HCEC 1CT (cell line): Measurements from ENCODE around the gene MOB3B.

Source experiments
- DNase-seq: peaks from one replicate; pipeline ENCODE4 v3.0.0-alpha.2; 2017

MOB3B gene

GRCh38 chr9:27529316-27530278, at the start of gene MOB3B:
TSS of gene MOB3B (minus strand) at chr9:27529814. CDS start at chr9:27455550, 74,264 bp downstream.
- DNase-seq = peak; percentile 41

DNA sequence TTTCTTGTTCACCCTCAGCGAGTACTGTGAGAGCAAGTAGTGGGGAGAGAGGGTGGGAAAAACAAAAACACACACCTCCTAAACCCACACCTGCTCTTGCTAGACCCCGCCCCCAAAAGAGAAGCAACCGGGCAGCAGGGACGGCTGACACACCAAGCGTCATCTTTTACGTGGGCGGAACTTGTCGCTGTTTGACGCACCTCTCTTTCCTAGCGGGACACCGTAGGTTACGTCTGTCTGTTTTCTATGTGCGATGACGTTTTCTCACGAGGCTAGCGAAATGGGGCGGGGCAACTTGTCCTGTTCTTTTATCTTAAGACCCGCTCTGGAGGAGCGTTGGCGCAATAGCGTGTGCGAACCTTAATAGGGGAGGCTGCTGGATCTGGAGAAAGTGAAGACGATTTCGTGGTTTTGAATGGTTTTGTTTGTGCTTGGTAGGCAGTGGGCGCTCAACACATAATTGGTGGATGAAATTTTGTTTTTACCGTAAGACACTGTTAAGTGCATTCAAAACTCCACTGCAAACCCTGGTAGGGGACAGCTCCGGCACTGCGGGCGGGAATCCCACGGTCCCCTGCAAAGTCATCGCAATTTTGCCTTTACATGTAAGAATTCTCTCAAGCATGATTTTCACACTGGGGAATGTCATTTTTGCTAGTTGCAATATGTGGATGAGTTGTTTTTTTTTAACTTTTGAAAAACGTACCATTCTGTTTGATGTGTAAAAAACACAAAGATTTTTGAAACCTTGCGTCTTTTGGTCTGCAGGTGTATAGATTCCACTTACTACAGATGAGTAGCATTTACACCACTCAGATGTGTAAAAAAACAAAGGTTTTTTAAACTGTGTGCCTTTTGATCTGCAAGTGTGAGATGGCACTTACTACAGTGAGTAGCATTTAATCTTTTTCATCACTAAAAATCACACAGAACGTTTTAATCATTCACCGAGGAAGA, 44.3 kb upstream of the MOB3B start:
- peak; percentile 97 for DNase-seq

DNA sequence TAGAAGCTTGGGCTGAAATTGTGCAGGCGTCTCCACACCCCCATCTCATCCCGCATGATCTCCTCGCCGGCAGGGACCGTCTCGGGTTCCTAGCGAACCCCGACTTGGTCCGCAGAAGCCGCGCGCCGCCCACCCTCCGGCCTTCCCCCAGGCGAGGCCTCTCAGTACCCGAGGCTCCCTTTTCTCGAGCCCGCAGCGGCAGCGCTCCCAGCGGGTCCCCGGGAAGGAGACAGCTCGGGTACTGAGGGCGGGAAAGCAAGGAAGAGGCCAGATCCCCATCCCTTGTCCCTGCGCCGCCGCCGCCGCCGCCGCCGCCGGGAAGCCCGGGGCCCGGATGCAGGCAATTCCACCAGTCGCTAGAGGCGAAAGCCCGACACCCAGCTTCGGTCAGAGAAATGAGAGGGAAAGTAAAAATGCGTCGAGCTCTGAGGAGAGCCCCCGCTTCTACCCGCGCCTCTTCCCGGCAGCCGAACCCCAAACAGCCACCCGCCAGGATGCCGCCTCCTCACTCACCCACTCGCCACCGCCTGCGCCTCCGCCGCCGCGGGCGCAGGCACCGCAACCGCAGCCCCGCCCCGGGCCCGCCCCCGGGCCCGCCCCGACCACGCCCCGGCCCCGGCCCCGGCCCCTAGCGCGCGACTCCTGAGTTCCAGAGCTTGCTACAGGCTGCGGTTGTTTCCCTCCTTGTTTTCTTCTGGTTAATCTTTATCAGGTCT, 43.5 kb upstream of the MOB3B start, which contains the start of gene C9orf72:
Gene C9orf72, minus strand, starts transcription at position 564 of the 716 bp plus-strand sequence. CDS start 6,361 bp downstream, outside the sequence.
- DNase-seq = peak; percentile 71

- peak; percentile 35 for DNase-seq
Measured at GRCh38 chr9:27572566-27572917, 42.9 kb upstream of the MOB3B start.

DNA sequence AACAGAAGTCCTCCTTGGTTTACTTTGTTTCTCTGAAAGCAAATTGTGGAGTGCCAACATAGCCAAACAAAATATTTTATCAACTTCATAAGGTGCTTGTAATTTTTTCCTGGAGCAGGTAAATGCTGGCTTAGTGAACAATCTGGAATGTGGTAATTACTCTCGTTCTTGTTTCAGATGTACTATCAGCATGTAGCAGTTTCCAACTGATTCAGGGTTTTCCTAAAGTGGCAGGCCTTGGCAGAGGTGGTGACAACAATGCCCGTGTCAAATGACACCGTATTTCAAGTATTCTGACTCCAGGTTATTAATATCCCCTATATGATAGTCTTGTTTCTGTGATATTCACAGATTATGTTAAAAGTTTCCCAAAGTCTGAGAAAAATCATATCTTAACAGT, 42.4 kb upstream of the MOB3B start:
- DNase-seq = no peak

DNA sequence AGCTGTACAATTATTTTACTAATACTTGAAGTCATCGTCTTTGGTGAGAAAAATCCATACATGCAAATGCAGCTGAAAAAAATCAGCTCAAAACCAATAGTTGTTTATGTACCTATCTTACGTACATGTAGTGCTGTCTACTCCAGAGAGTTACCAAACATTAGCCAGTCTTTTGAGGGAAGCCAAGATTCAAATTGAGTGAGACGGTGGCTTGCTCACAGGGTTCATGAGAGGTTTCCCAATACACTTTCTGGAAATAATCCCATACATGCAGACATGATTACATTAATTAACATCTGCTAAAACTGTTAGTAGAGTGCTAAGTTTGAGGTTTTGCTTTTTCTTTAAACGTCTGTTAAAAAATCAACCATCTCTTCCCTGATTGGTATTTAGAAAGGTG, 41.4 kb upstream of the MOB3B start:
- no peak for DNase-seq

GRCh38 chr9:27569406-27569805, 39.8 kb upstream of the MOB3B start:
- no peak for DNase-seq

DNA sequence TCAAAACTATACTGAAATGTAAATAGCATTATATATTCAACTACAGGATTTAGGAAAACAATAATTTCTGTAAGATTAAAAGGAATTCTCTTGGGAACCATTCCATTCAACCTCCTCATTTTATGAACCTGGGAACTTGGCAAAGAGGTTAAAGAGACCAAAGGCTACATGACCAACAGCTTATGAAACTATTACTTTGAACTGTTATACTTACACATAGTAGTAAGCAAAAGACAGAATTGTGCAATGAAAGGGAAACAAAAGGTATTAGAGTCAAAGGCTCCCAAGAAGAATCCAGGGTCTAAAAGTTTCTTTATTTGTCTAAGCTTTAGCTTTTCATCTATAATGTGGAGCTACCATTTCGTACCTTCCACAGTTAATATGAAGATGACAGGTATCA, 36.5 kb upstream of the MOB3B start:
- no peak for DNase-seq

DNA sequence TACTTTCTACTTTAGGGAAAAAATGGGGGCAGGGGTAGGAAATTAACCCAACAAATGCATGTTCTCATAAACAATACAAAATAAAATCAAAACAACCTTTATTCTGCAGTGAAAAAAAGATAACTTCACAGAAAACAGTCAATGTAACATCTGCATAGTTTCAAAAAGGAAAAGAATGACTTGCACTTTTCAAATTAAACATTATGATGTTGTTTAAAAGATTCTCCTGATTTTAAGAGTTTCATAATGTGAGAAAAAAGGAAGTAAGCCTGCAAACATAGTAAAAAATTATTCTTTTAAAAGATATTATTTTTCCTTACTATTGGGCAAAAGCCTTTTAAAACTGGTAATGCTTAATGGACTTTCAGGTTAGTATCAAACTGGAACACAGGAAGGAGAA, 36.1 kb upstream of the MOB3B start:
- no peak for DNase-seq

GRCh38 chr9:27564670-27565069, 35.1 kb upstream of the MOB3B start:
- DNase-seq = no peak

- DNase-seq = no peak
Measured at GRCh38 chr9:27563738-27564430, 34.3 kb upstream of the MOB3B start.

GRCh38 chr9:27561685-27562084, 32.1 kb upstream of the MOB3B start:
- no peak for DNase-seq

GRCh38 chr9:27560457-27560856, 30.8 kb upstream of the MOB3B start:
- no peak for DNase-seq

GRCh38 chr9:27558307-27558706, 28.7 kb upstream of the MOB3B start:
- no peak for DNase-seq

DNA sequence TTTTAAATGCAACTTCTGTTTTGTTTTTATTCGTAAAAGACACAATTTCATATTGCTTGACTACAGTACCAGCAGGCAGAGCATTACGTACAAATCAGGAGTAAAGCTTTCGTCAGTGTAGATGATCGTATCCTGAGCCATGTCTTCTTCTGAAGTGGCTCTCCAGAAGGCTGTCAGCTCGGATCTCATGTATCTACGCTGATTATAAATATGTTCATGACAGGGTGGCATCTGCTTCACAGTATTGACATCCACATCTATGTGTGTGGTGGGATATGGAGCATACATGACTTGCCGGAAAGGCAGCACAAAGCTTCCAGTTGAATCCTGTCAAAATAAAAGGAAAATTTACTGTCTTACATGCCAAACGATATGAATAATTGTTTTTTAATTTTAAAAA, 26.9 kb upstream of the MOB3B start:
- no peak for DNase-seq

DNA sequence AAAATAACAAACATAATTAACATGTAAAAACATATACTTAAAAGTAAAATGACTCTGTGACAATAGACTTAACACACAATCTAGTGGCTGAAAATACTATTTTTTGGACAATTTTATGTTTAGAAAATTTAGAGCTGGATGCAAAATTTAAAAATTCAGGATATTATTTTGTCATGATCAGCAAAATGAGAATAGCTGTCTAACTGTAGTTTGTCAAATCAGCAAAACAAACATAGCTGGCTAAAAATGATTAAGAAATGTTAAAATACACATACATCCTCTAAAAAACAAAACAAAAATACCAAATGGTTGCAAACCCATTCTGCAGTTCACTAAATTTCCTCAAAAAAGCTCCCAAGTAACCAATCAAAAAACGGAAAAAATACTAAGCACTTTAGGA, 25.1 kb upstream of the MOB3B start:
- no peak for DNase-seq

DNA sequence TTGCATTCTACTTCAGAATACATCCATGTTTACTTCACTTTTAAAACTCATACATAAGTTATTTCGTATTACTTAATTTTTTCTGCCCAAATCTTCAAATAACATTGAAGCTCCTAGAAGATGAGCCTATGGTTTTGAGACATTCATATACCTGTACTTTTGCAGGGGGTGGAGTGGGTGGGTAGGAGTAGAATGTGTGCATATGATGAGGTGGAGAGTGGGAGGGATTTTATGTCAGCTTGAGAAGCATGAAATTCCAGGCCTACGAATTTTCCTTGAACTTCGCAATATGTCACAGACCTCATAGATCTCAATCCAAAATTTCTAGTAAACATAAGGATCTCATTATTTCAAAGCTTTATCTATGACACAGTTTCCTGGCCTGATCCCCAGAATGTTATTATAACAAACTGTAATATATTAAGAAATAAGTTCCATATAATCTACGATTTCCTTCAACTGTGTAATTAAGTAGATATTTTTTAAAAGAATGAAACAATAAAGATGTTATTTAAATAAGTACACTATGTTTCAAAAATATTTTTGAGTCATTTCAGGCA, 19.7 kb upstream of the MOB3B start:
- peak; percentile 29 for DNase-seq

GRCh38 chr9:27548055-27548741, 18.6 kb upstream of the MOB3B start:
- peak; percentile 50 for DNase-seq

DNA sequence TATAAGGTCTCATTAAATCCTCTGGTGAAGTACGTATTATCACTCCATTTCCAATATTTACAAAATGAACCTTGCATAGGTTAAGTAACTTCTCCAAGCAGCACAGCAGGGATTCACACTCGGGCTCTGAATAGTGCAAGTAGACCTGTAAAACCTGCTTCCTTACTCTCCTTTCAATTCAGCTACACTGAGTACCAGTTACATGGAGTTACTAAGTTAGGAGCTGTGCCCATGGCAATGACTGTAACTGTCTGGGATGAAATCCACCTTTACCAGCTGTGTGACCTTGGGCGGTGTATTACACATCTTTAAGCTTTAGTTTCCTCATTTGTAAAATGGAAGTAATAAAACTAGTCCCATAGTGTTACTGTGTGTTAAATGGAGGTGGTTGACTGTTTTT, 15.9 kb upstream of the MOB3B start:
- DNase-seq = no peak

GRCh38 chr9:27542508-27542907, 12.9 kb upstream of the MOB3B start:
- no peak for DNase-seq

- DNase-seq = no peak
Measured at GRCh38 chr9:27541740-27542139, 12.1 kb upstream of the MOB3B start.
